HG03097 (cell line): ENCODE data around the gene FGF12.
"Not testable (repeated sequence)": the region's sequence is repeated elsewhere in the genome, so short reads cannot be mapped to it uniquely, and the experiment has no call there.

Experiments used
- ATAC-seq: cut with Tn5 transposase; IDR thresholded peaks from one replicate; pipeline ENCODE4 v1.9.1; 2021; ENCODE audit not compliant: unreplicated experiment, low FRiP score

FGF12 gene

DNA sequence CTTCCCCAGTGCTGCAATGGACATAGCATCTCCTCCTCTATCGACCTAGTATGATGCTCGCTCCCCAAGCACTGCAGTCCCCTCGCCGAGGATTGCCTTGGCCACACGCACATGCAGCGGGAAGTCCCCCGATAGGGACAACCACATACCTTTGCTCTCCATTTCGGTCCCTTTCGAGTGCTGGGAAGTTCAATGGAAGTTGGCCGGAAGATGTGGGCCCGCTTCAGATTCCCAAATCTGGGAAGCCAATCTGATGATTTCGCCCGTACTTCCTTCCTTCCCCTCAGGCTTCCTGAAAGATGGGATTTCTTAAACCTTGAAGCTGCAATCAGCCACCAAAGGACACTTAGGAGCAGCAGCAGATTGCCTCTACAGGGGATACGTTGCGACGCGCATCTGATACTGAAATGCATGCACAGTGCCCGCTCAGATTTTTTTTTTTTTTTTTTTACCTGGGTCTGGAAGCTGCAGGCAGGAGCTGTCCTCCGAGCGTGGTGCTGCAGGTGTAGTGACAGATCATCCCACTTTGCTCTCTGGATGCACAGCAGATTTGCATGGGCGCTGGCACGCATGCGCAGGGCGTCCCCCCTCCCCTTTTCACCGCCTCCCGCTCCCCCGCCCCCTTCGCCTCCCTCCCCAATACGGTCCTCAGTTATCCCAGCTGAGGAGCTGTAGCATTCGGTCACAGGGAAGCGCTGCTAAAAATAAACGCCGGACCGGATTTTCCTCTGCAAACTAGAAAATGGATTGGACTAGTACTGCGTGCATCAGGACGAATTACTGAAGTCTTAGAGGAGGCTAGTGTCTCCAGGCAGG is at the start of gene FGF12:
Gene FGF12 (minus strand): TSS at position 510 of the 816 bp plus-strand sequence.
- ATAC-seq = no peak

DNA sequence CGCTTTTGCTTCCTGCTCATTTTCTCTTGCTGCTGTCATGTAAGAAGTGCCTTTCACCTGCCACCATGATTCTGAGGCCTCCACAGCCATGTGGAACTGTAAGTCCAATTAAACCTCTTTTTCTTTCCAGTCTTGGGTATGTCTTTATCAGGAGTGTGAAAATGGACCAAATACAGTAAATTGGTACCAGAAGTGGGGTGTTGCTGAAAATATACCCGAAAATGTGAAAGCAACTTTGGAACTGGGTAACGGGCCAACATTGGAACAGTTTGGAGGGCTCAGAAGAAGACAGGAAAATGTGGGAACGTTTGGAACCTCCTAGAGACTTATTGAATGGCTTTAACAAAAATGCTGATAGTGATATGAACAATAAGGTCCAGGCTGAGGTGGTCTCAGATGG is 47.0 kb upstream of the FGF12 start:
- ATAC-seq = not testable (repeated sequence)

DNA sequence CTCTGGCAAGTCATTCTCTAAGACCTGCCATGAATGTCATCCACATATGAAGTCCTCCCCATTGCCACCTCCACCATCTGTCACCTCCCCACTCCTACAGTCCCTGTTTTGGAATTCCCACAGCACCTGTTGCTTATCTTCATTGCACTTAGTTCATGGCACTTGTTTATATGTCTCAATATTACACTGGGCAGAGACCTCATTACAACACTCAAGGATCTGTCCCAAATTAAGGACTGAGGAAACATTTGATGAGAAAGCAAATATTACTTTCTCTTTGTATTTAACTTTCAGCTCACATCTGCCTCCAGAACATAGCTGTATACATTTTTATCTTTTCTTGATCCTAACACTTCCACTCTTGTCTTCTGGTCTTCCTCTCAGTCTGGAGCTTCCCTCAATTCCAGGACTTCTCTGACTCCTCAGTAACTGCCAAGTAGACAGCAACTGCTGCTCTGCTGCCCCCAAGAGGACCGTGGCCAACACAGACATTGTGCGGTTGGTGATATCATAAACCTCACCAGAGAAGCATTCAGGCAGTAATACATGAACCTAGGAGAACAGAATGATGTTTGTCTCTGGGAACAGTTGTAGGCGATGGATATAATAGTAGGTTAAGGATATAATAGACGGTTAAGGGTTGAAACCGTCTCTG is 45.0 kb upstream of the FGF12 start:
- ATAC-seq = no peak

DNA sequence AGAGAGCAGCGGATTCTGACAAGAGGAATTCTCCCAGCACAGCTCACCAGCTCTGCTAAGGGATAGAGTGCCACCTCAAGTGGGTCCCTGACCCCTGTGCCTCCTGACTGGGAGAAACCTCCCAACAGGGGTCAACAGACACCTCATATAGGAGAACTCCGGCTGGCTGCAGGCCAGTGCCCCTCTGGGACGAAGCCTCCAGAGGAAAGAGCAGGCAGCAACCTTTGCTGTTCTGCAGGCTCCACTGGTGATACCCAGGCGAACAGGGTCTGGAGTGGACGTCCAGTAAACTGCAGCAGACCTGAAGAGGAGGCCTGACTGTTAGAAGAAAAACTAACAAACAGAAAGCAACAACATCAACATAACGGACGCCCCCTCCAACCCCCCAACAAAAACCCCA is 31.3 kb upstream of the FGF12 start:
- ATAC-seq = no peak

DNA sequence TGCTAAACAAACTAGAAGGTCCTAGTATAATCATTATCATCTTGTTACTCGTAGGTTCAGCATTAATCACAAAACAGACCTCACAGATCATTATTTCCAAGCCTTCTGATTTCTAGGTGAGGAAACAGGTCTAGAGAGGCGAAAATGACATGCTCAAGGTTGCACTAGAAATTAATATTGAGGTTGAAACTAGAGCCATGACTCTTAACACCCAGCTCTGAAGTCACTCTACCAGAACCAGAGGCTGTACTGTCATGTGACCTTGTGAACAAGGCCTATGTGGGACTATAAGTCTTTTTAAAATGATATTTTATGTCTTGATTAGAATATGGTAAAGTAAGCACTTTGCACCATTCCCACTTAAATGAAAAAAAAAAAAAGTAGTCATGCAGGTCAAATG is 23.8 kb upstream of the FGF12 start:
- no peak for ATAC-seq

DNA sequence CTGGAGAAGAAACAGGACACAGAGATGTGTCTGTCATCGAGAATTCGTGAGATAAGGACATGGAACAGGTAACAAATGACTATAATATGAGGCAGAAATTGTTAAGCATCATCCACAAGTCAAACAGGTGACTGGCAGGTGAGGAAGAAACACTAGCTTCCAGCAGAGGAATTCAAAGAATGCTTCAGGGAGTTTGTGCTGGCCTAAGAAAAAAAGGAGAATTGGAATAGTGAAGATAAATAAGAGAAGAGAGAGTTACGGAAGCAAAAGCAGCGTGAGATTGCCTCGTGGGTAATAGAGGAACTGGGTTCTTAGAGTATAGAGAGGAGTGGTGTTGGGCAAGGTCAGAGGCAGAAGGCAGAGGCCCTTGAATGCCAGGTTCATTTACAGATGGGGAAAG is 22.9 kb upstream of the FGF12 start:
- ATAC-seq = no peak

DNA sequence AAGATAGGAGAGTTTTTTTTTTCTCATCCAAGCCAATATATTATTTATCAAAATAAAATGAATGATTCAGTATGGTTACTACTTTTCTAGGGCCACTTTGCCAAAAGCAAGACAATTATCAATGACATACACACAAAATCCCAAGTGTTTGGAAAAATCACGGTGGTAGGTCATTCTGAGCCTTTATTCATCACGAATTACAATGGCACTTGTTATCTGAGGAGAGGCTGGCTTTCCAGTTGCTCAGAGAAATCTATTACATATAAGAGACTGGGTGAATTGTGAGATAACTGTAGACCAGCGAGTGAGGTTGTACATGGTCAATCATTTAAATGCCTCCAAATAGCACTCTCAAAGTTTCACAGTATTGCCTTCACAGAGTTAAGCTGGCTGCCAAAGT is 20.4 kb upstream of the FGF12 start:
- no peak for ATAC-seq

DNA sequence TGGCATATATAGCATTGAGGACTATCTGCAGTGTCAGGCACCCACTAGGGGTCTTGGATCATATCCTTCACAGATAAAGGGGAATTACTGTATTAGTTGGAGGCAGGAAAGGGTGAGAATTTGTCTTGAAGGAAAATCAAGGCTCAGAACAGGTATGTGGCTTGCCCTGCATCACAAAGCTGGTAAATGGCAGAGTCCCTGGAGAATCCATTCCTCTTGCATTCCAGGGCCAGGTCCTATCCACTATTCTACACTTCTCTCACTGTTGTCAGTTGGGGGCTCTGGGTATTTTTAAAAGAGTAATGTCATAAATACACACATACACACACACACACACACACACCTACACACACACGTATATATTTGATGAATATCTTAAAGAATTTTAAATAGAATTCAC is 19.8 kb upstream of the FGF12 start:
- no peak for ATAC-seq

DNA sequence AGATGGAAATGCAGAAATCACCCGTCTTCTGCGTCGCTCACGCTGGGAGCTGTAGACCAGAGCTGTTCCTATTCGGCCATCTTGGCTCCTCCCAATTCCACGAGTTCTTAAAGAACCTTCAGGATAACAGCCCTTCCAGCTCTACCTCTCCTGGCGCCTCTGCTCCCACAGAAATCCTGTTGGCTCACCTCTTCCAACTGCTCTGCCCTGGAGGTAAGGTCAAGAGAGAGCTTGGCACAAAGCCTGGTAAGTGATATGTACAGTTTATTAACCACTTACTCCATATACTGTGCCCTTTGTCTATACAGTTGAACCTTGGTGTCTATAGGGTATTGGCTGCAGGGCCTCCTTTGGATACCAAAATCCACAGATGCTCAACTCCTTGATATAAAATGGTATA is 17.8 kb upstream of the FGF12 start:
- ATAC-seq = no peak

DNA sequence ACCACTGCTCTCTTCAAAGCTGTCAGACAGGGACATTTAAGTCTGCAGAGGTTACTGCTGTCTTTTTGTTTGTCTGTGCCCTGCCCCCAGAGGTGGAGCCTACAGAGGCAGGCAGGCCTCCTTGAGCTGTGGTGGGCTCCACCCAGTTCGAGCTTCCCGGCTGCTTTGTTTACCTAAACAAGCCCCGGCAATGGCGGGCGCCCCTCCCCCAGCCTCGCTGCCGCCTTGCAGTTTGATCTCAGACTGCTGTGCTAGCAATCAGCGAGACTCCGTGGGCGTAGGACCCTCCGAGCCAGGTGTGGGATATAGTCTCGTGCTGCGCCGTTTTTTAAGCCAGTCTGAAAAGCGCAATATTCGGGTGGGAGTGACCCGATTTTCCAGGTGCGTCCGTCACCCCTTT is 17.3 kb upstream of the FGF12 start:
- ATAC-seq = not testable (repeated sequence)

DNA sequence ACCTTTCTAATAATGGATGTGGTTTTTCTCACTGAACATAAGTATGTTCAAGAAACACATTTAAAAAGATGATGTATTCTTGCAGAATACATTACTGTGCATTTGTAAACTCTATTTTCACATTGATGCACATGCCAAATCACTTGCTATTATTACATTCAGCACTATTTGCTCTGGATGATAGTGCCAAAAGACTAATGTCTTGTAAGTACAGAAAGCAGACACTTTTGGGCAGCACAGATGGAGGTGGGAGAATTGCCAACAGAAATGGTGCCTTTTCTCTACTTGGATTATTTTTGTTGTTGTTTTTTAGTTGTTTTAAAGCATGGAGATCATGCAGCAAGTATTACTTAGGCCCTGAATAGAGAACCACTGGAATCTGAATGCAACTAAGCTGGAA is 10.2 kb upstream of the FGF12 start:
- ATAC-seq = no peak

DNA sequence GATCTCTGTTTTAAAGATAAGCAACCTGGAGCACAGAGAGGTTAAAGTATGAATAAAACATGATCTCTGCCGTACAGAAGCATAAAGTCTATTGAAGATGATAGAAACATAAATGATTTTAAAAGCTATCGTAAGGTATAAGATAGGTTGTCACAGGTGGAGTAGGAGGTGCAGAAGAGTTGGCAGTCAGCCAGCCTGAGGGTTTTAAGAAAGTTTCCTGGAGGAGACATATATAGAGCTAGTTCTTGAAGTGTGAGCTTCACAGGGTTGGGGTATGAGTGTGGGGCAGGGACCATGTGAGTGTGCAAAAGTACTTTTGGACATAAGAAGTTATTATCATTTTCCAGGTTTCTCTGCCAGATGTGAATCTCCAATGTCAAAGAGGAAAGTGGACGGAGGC is 3.9 kb upstream of the FGF12 start:
- no peak for ATAC-seq

DNA sequence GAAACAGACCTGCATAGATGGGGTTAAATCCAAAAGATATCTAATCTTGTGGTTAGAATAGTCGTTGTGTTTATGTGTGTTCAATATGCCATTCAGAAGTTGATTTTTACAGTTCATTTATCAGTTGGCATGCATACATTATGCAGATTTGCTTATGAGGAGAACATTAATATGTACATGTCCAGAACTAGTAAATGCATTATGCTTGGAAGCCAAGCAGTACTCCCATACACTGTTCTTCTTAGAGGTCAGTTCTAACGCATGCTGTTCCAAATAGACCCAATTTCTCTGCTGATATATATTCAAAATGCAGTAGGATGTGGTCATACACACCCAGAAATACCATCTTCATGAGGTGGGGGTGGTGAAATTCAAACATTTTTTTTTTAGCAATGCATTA is 956 bp downstream of the FGF12 start:
- ATAC-seq = no peak

DNA sequence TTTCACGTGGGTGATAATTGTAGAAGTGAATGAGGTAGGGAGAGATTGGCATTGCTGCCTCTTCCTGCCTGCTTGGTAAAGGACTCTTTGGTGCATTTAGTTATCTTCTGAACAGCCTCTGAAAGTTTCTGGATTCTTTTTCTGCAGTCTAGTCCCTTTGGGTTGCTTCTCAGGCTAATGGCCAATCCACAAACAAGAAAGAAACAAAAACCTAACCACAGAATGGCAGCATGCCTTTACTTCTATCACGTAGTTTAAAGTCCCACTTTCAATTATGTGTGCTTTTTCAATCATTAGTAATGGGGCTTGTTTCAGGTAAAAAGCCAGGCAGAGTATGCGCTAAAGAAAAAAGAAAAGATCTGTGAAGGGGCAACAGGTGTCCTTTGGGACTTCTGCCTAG is 7.4 kb downstream of the FGF12 start:
- ATAC-seq = no peak

DNA sequence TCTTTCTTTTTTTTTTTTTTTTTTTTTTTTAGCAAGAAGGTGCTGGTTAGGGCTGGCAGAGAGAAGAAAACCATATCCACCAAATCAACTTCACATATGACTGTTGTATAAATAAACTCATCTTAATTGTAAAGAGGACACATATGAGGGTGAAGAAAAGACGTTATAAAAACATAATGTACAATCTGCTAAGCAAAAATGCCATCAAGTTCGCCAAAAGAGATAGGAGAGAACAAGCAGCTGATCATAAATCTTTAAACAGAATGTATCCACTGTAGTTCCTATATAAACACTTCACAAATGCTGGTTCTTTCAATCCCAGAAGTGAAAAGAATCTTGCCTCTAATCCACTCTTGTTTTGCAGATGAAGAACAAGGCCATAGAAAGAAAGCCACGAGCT is 9.2 kb downstream of the FGF12 start:
- ATAC-seq = no peak

DNA sequence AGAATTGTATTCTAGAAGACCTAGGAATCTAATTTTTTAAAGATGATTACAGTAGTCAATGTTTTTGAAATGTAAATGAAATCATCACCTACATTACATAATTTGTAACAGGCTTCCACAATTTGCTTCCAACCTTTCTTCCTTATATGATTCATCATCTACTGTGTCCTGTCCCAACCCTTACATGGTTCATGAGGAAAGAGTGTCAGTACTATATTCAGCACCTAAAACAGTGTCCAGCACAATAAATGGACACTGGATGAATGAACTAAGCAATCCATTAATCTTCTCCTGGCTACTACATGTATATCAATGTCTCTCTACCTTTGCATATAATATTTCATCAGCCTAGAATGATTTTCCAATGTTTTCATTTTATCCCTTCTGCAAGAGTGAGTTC is 12.2 kb downstream of the FGF12 start:
- ATAC-seq = no peak

DNA sequence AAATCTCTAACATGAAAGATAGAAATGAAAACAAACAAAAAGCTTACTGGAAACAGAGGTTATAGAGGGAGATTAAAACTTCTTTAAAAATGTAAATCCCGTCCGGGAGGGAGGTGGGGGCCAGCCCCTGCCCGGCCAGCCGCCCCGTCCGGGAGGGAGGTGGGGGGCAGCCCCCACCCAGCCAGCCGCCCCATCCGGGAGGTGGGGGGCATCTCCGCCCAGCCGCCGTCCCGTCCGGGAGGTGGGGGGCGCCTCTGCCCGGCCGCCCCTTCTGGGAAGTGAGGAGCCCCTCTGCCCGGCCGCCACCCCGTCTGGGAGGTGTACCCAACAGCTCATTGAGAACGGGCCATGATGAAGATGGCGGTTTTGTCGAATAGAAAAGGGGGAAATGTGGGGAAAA is 16.2 kb downstream of the FGF12 start:
- not testable (repeated sequence) for ATAC-seq

DNA sequence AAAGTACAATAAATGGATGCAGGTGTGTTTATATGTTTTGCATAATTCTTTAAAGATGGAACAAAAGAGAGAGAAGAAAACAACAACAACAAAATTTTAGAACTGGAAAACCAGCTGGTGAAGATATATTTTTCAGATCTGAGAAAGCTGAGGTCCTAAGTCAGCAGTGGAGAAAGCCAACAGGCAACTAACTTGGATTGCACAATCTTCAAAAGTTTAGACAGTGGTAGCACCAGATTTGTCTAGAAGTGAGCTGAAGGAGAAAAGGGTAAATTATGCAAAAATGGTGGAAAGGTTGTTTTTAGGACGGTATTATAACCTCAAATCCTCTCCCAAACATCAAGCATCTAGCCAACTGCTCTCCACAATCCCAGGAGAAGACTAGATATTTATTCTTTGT is 17.0 kb downstream of the FGF12 start:
- no peak for ATAC-seq

DNA sequence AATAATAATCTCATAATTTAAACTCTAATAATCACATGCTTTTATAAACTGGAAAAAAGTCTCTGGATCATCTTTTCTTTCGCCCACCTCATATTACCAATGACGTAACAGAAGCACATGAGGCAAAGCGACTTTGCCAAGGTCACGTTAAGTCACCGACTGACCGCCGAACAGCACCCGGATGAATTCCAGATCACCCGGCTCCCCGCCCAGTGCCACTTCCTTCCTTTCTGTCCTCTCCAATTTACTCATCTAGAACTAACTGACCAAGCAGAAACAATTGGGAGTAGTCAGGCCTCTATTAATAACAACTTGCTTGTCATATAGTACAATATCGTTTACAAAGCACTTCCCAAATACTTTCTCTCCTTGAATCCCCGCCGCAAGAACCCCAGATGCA is 21.1 kb downstream of the FGF12 start:
- no peak for ATAC-seq

DNA sequence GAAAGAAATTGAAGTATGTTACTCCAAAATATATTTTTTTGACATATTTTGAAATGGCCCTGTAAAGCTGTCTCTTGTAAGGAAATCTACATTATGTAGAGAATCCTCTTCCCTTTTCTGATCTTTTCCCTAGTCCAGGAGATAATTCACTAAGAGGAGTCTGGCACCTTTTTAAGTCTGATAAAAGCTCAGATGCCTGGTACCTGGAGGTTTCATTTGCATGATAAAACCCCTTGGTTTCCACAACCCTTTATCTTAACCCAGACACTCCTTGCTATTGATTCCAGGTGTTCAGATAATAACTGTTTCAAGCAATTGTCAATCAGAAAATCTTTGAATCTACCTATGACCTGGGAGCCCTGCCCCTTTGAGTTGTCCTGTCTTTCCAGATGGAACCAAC is 26.5 kb downstream of the FGF12 start:
- no peak for ATAC-seq

DNA sequence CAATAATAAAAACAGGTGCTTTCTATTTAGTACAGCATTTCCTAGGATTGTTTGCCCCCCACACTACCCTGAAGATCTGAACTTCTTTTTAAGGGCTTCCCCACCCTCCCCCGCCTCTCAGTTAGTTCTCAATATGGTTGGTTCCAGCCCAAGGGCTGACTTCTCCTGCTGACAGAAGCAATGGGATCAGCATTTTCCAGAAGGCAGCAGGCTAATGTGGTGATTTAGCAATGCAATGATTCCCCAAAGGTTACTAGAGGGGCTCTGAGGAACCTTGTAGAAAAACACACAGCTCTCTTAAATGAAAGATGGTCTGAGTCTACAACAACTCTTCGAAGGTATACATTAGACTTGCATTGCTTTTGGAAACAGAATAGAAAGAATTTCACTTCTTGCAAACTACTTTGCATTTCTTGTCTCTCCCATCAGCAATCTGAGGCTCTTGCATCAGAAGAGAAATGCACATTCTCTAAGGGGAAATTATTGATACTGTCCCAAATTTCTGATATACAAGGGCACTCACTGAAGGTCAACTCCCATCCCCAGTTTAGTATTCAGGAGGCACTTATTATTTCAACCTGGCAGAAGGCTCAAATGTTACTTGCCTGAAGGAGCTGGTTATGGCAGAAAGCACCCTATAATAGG is 30.3 kb downstream of the FGF12 start:
- ATAC-seq = no peak
